ENCODE results near the gene PER3. TPM values are rescaled to one million over a fixed set of nuclear protein-coding genes. Genes with fewer than 3 reads are reported as not detected.

PER3 gene
- polyA plus RNA-seq, 1 donor from 2014 or later, result 0.84 TPM

DNA sequence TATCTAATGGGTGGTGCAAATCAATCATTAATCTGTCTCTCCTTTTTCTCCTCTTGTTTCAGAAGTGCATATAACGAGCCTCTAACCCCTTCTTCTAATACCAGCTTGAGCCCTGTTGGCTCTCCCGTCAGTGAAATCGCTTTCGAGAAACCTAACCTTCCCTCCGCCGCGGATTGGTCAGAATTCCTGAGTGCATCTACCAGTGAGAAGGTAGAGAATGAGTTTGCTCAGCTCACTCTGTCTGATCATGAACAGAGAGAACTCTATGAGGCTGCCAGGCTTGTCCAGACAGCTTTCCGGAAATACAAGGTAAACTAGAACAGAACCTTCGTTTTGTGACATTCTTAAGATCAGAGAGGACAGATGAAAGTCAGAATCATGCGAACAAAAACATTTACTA, 38.3 kb upstream of the PER3 start:
- H3K4me2 ChIP-seq (ENCODE audit: low read length), result no peak overlapping the region
- no peak overlapping the region for H2AFZ ChIP-seq (ENCODE audit: low read depth, low read length)
- TF ChIP-seq SMC3 (conservative IDR thresholded peaks at IDR 0.05; ENCODE audit: poor library complexity) (no peak), MXI1 (conservative IDR thresholded peaks at IDR 0.05; ENCODE audit: poor library complexity, severe bottlenecking) (no peak), RAD21 (conservative IDR thresholded peaks at IDR 0.05) (no peak), TAF1 (IDR thresholded peaks at IDR 0.05; ENCODE audit: low read depth) (no peak), EP300 (conservative IDR thresholded peaks at IDR 0.05; ENCODE audit: poor library complexity, severe bottlenecking) (no peak), POLR2AphosphoS5 (IDR thresholded peaks at IDR 0.05) (no peak), EZH2 (IDR thresholded peaks at IDR 0.05; ENCODE audit: borderline replicate concordance, insufficient read depth, low read length, poor library complexity, severe bottlenecking) (no peak)
- TF ChIP-seq, protein P1, sequence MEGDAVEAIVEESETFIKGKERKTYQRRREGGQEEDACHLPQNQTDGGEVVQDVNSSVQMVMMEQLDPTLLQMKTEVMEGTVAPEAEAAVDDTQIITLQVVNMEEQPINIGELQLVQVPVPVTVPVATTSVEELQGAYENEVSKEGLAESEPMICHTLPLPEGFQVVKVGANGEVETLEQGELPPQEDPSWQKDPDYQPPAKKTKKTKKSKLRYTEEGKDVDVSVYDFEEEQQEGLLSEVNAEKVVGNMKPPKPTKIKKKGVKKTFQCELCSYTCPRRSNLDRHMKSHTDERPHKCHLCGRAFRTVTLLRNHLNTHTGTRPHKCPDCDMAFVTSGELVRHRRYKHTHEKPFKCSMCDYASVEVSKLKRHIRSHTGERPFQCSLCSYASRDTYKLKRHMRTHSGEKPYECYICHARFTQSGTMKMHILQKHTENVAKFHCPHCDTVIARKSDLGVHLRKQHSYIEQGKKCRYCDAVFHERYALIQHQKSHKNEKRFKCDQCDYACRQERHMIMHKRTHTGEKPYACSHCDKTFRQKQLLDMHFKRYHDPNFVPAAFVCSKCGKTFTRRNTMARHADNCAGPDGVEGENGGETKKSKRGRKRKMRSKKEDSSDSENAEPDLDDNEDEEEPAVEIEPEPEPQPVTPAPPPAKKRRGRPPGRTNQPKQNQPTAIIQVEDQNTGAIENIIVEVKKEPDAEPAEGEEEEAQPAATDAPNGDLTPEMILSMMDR (IDR thresholded peaks at IDR 0.05; ENCODE audit: poor library complexity, severe bottlenecking), result no peak
- TF ChIP-seq, protein P2, sequence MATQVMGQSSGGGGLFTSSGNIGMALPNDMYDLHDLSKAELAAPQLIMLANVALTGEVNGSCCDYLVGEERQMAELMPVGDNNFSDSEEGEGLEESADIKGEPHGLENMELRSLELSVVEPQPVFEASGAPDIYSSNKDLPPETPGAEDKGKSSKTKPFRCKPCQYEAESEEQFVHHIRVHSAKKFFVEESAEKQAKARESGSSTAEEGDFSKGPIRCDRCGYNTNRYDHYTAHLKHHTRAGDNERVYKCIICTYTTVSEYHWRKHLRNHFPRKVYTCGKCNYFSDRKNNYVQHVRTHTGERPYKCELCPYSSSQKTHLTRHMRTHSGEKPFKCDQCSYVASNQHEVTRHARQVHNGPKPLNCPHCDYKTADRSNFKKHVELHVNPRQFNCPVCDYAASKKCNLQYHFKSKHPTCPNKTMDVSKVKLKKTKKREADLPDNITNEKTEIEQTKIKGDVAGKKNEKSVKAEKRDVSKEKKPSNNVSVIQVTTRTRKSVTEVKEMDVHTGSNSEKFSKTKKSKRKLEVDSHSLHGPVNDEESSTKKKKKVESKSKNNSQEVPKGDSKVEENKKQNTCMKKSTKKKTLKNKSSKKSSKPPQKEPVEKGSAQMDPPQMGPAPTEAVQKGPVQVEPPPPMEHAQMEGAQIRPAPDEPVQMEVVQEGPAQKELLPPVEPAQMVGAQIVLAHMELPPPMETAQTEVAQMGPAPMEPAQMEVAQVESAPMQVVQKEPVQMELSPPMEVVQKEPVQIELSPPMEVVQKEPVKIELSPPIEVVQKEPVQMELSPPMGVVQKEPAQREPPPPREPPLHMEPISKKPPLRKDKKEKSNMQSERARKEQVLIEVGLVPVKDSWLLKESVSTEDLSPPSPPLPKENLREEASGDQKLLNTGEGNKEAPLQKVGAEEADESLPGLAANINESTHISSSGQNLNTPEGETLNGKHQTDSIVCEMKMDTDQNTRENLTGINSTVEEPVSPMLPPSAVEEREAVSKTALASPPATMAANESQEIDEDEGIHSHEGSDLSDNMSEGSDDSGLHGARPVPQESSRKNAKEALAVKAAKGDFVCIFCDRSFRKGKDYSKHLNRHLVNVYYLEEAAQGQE (IDR thresholded peaks at IDR 0.05; ENCODE audit: borderline replicate concordance), result no peak
- H3K9me3 ChIP-seq (ENCODE audit: low read length), result no peaks in the 10 kb centered on the region
- no peaks in the 10 kb centered on the region for H3K9me2 ChIP-seq (ENCODE audit: insufficient read depth, low read length)
- peaks cover 6% of the 10 kb centered on the region for H3K36me3 ChIP-seq (ENCODE audit: insufficient read depth, low read length)
- H3F3A ChIP-seq (ENCODE audit: insufficient read depth, low read length, poor library complexity, severe bottlenecking), result no peaks in the 10 kb centered on the region
- H3K4me3 ChIP-seq (ENCODE audit: low read length), result no peak overlapping the region
- H3K79me2 ChIP-seq (replicated peaks; ENCODE audit: insufficient read depth, low read length), result no peaks in the 10 kb centered on the region
- no peaks in the 10 kb centered on the region for H4K20me1 ChIP-seq (ENCODE audit: insufficient read depth)
- no peak overlapping the region for H3K9ac ChIP-seq (ENCODE audit: low read length)
- no peaks in the 10 kb centered on the region for H3K27me3 ChIP-seq (ENCODE audit: insufficient read depth, low read depth, low read length)
- no peak overlapping the region for H3K27ac ChIP-seq (ENCODE audit: low read length)

DNA sequence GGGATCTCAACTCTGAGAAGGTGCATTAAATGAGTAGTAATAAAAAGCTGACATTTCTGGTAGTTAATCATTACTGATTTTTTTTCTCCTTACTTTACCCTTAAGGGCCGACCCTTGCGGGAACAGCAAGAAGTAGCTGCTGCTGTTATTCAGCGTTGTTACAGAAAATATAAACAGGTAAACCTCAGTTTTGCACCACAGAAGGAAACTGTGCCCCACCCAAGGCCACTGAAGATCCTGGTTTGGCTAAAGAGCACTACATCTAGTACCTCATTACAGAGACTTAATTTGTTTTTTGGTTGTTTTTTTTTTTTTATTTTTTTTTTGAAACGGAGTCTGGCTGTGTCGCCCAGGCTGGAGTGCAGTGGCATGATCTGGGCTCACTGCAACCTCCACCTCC, 36.5 kb upstream of the PER3 start:
- no peaks in the 10 kb centered on the region for H3K79me2 ChIP-seq (replicated peaks; ENCODE audit: insufficient read depth, low read length)
- no peaks in the 10 kb centered on the region for H3K27me3 ChIP-seq (ENCODE audit: insufficient read depth, low read depth, low read length)
- H4K20me1 ChIP-seq (ENCODE audit: insufficient read depth), result no peaks in the 10 kb centered on the region
- no peak overlapping the region for H3K4me3 ChIP-seq (ENCODE audit: low read length)
- peaks cover 14% of the 10 kb centered on the region for H3K36me3 ChIP-seq (ENCODE audit: insufficient read depth, low read length)
- no peak overlapping the region for H2AFZ ChIP-seq (ENCODE audit: low read depth, low read length)
- no peaks in the 10 kb centered on the region for H3K9me2 ChIP-seq (ENCODE audit: insufficient read depth, low read length)
- no peak overlapping the region for H3K27ac ChIP-seq (ENCODE audit: low read length)
- no peak overlapping the region for H3K9ac ChIP-seq (ENCODE audit: low read length)
- no peak overlapping the region for H3K4me2 ChIP-seq (ENCODE audit: low read length)
- H3K9me3 ChIP-seq (ENCODE audit: low read length), result no peaks in the 10 kb centered on the region
- TF ChIP-seq RAD21 (conservative IDR thresholded peaks at IDR 0.05), result no peak
- no peak for TF ChIP-seq EP300 (conservative IDR thresholded peaks at IDR 0.05; ENCODE audit: poor library complexity, severe bottlenecking)
- TF ChIP-seq, protein P2 (IDR thresholded peaks at IDR 0.05; ENCODE audit: borderline replicate concordance), result no peak
- TF ChIP-seq SMC3 (conservative IDR thresholded peaks at IDR 0.05; ENCODE audit: poor library complexity), result no peak
- TF ChIP-seq MXI1 (conservative IDR thresholded peaks at IDR 0.05; ENCODE audit: poor library complexity, severe bottlenecking), result no peak
- TF ChIP-seq EZH2 (IDR thresholded peaks at IDR 0.05; ENCODE audit: borderline replicate concordance, insufficient read depth, low read length, poor library complexity, severe bottlenecking), result no peak
- TF ChIP-seq POLR2AphosphoS5 (IDR thresholded peaks at IDR 0.05), result no peak
- TF ChIP-seq, protein P1 (IDR thresholded peaks at IDR 0.05; ENCODE audit: poor library complexity, severe bottlenecking), result no peak
- no peak for TF ChIP-seq TAF1 (IDR thresholded peaks at IDR 0.05; ENCODE audit: low read depth)
- H3F3A ChIP-seq (ENCODE audit: insufficient read depth, low read length, poor library complexity, severe bottlenecking), result no peaks in the 10 kb centered on the region

Measured in neural cell (in vitro differentiated cells).